ENCODE results near the gene CETN3.
"Not testable (repeated sequence)": the region's sequence is repeated elsewhere in the genome, so short reads cannot be mapped to it uniquely, and the experiment has no call there.

The CETN3 gene

GRCh38 chr5:90383903-90384302 lies 25.7 kb downstream of the CETN3 start:
- DNase-seq (ENCODE audit: low spot score): no peak

- DNase-seq (ENCODE audit: low spot score): no peak
Observed at GRCh38 chr5:90381213-90381929, 28.2 kb downstream of the CETN3 start.

- DNase-seq (ENCODE audit: low spot score): no peak
Observed at GRCh38 chr5:90379652-90380051, 29.9 kb downstream of the CETN3 start.

GRCh38 chr5:90378752-90379151 lies 30.8 kb downstream of the CETN3 start:
- no peak for DNase-seq (ENCODE audit: low spot score)

- DNase-seq (ENCODE audit: low spot score): not testable (repeated sequence)
Observed at GRCh38 chr5:90371269-90371668, 38.3 kb downstream of the CETN3 start.

- no peak for DNase-seq (ENCODE audit: low spot score)
Observed at GRCh38 chr5:90368454-90369246, 40.9 kb downstream of the CETN3 start.

GRCh38 chr5:90367879-90368278 lies 41.7 kb downstream of the CETN3 start:
- no peak for DNase-seq (ENCODE audit: low spot score)

GRCh38 chr5:90366948-90367347 lies 42.6 kb downstream of the CETN3 start:
- no peak for DNase-seq (ENCODE audit: low spot score)

GRCh38 chr5:90365328-90365727 lies 44.2 kb downstream of the CETN3 start:
- no peak for DNase-seq (ENCODE audit: low spot score)

- no peak for DNase-seq (ENCODE audit: low spot score)
Observed at GRCh38 chr5:90359073-90359920, 50.3 kb downstream of the CETN3 start.

- DNase-seq (ENCODE audit: low spot score): no peak
Observed at GRCh38 chr5:90356622-90357021, 52.9 kb downstream of the CETN3 start.

GRCh38 chr5:90356176-90356575 lies 53.4 kb downstream of the CETN3 start:
- no peak for DNase-seq (ENCODE audit: low spot score)

GRCh38 chr5:90355635-90356034 lies 53.9 kb downstream of the CETN3 start:
- DNase-seq (ENCODE audit: low spot score): no peak

- no peak for DNase-seq (ENCODE audit: low spot score)
Observed at GRCh38 chr5:90353254-90353653, 56.3 kb downstream of the CETN3 start.

GRCh38 chr5:90351101-90351500 lies 58.5 kb downstream of the CETN3 start:
- DNase-seq (ENCODE audit: low spot score): no peak

GRCh38 chr5:90347462-90347861 lies 62.1 kb downstream of the CETN3 start:
- no peak for DNase-seq (ENCODE audit: low spot score)

GRCh38 chr5:90345684-90346083 lies 63.9 kb downstream of the CETN3 start:
- DNase-seq (ENCODE audit: low spot score): no peak

- DNase-seq (ENCODE audit: low spot score): no peak
Observed at GRCh38 chr5:90344689-90345088, 64.9 kb downstream of the CETN3 start.

- not testable (repeated sequence) for DNase-seq (ENCODE audit: low spot score)
Observed at GRCh38 chr5:90343731-90344130, 65.8 kb downstream of the CETN3 start.

- DNase-seq (ENCODE audit: low spot score): no peak
Observed at GRCh38 chr5:90342576-90342975, 67.0 kb downstream of the CETN3 start.

Measured in CD4-positive, alpha-beta T cell treated with Interleukin-15 for 4 hours (primary cell).